Stimulated activated CD4-positive, alpha-beta T cell treated with anti-CD3 and anti-CD28 coated beads, Interleukin-4, amount 100 ng/mL, for 24 hours (primary cell): ENCODE results near the gene DNAJB8.

Experiments
- DNase-seq: peaks from one replicate; pipeline ENCODE4 v3.0.0-alpha.2; 2020

Gene DNAJB8

GRCh38 chr3:128493570-128494366 lies 27.1 kb upstream of the DNAJB8 start:
- no peak for DNase-seq

DNA sequence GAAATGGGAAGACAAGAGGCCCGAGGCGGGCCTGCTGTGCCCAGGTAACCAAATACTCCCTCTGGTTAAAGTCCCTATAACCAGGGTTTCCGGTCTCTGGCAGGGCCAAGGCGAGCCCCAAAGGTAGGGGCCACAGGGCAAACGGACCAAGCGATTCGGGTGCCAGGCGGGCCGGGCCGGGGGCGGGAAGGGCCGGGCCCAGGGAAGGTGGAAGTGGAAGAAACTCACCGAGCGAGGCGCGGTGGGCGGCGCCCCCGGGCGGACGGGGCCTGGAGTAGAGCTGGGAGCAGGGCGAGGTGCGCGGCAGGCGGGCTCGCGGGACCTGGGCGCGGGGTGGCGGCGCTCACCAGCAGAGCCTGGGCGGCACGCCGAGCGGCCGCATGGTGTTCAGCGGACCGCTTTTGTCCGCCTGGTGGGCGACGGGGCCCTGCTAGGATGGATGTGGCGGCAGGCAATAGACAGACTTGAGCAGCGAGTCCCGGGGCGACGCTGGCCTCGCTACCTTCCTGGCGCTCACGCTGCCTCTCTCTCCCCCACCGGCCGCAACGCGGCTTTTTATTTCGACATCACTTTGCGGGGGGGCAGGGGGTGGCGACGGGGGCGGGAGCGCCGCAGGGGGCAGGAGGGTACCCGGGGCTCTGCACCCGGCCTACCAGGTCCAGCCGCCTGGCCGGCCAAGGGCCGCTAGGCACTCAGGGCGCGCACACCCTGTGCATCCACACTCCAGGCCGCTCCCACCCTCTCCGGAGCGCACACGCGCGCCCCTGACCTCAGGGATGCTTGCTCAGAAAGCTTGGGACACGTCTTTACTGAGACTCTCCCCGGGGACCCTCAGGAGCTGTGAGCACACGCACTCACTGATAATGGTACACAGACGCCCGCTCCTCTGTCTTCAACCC lies 26.2 kb upstream of the DNAJB8 start, which contains the start of gene GATA2:
GATA2 (minus strand) TSS at position 531 of the 899 bp plus-strand sequence. CDS start 6,170 bp downstream, outside the sequence.
- no peak for DNase-seq

DNA sequence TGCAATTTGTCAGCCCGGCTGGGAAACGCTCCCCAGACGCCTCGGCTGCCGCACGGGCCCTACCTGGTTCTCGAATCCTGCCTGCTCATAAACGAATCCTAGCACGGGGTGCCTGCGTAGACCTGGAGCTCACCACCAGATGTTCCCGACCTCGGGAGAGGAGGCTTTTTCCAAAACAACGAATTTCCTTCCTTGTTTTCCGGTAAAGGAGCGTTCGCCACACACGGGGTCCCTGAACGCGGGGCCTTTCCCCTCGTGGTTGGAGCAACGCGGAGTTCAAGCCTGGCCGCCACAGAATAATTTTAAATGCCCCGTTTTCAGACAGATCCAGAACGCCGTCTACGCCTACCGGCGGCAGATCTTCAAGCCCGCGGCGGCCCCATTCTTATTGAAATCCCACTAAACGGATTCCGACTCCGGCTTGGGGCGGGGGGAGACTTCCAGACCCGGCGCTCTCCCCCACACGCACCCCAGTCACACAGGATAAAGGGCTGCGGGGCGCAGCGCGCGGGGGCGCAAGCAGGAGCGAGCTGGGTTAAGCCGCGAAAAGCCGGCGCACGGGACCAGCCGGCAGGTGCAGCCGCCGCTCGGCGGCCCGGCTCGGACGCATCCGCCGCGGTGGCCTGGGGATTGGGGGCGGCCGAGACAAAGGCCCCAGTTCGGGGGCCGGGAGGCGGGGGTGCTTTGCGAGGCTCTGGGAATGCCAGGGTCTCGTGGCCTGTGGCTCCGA lies 25.4 kb upstream of the DNAJB8 start:
- no peak for DNase-seq

DNA sequence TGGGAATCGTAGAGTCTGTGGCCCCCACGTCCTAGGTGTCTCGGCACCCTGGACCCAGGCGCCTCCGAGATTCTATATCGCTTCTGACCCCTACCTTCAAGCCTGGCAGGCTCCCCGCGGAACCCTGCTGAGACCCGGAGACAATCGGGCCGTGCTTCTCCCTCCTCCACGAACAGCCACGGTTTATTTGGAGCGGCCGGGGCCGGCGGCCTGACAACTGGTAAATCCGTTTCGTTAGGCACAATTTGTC lies 24.9 kb upstream of the DNAJB8 start:
- DNase-seq: no peak

DNA sequence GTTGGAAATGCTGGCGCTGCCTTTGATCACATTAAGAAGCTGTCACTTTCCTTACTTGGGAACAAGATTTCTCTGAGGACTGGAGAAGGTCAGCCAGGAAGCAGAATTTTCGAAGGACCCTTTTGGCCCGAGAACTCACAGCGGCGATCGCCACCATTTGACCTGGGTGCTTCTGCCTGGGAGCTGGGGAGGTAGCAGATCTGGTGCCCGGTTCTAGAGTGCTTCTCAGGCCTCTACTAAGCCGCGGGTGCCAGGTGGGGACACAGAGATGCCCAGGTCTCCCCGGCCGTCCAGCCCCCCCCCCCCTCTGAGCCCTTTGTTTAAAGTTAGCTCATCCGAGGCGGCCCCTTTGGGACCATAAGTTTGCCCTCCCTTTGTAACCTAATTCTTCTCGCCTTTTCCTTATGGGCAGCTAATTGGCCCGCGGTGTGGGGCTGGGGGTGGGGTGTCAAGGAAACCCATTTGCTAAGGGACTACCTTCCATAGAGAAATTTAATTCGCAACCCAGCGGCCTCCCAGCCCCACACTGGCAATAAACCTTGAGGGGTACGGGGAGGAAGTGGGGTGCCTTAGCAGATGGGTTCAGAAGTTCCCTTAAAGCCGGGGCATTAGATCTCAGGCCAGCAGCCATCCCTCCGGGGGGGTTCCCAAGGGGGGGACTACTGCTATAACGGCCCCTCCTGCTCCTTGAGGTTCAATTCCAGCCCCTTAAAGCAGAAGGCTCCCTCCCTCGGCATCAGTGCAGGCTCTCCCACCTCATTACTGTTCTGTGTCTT lies 24.4 kb upstream of the DNAJB8 start:
- no peak for DNase-seq

- DNase-seq: no peak
These were observed 23.9 kb upstream of the DNAJB8 start for GRCh38 chr3:128490650-128490914.

GRCh38 chr3:128489927-128490649 lies 23.4 kb upstream of the DNAJB8 start:
- DNase-seq: no peak

DNA sequence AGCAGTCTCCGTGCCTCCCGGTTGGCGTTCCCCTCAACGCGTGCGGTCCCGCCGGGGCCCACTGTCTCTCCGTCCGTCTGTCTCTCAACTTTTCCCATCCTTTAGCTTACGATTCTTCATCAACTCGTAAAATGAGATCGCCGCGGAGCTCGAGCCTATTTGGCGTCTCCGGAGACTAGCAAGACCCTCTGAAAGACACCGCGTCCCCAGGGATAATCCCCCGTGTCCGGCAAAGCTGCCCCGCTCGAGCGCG lies 22.9 kb upstream of the DNAJB8 start:
- DNase-seq: no peak

- no peak for DNase-seq
These were observed 22.4 kb upstream of the DNAJB8 start for GRCh38 chr3:128488991-128489673.

DNA sequence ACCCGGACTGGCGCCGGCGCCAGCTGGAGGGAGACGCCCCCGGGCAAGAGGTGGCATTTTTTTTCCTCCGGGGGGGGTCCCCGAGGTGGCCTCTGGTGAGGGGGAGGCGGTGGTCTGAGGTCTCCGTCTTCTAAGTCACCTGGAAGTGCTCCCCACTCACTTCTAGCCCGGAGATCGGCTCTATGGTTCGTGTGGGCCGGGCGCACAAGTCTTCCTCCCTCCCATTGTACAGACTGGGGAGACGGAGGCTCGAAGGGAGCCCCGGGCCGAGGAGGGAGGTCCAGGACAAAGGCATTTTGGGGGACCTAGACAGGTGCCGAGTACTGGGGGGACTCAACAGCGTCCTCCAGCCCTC lies 21.9 kb upstream of the DNAJB8 start:
- no peak for DNase-seq

DNA sequence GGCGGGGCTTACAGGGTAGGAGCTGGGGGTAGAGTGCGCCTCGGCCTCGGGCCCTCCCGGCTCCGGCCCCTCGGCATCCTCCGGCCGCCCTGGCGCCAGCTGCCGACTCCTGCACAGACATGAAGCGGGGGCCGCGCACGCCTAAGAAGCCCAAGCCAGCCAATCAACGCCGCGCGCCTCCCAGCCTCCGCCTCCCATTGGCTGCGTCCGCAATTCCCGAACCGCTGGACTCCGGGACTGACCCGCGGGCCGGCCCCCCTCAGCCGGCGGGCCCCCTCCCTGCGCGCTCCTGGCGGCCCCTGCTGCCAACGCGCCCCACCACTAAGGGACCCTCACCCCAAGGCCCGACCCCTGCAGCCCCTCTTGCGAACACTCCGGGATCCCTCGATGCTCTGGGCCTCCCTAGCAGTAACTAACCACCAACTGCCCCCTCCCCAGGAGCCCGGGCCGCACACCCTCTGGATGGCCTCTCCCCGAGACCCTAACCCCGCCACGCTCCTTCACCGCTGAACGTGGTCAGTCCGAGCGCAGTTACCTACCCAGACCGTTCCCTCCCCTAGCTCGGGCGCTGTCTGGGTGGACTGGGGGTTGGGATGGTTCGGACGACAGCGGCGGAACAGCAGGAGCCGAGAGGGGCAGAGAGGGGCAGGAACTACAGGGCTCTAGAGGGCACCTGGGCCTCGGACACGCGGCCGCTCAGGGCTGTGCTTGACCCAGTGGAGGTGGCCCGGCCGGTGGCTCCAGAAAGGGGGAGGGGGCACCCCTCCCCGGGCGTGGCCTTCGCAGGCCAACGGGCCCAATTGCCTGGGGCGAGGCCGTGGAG lies 21.3 kb upstream of the DNAJB8 start:
- DNase-seq: no peak

DNA sequence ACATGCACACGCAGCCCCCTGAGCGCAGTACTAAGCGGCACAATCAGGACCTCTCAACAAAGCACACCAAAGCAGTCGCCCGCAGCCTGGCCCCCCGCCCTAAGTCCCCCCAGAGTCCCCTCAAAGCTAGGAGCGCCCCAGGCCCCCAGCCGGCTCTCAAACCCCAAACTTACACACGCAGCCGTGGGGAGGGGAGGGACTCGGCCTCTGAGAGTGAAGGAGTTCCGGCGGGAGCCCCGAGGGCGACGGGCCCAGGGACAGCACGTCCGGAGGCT lies 20.8 kb upstream of the DNAJB8 start:
- no peak for DNase-seq

GRCh38 chr3:128486681-128487537 lies 20.2 kb upstream of the DNAJB8 start:
- no peak for DNase-seq

- DNase-seq: no peak
These were observed 19.5 kb upstream of the DNAJB8 start for GRCh38 chr3:128486205-128486628.

DNA sequence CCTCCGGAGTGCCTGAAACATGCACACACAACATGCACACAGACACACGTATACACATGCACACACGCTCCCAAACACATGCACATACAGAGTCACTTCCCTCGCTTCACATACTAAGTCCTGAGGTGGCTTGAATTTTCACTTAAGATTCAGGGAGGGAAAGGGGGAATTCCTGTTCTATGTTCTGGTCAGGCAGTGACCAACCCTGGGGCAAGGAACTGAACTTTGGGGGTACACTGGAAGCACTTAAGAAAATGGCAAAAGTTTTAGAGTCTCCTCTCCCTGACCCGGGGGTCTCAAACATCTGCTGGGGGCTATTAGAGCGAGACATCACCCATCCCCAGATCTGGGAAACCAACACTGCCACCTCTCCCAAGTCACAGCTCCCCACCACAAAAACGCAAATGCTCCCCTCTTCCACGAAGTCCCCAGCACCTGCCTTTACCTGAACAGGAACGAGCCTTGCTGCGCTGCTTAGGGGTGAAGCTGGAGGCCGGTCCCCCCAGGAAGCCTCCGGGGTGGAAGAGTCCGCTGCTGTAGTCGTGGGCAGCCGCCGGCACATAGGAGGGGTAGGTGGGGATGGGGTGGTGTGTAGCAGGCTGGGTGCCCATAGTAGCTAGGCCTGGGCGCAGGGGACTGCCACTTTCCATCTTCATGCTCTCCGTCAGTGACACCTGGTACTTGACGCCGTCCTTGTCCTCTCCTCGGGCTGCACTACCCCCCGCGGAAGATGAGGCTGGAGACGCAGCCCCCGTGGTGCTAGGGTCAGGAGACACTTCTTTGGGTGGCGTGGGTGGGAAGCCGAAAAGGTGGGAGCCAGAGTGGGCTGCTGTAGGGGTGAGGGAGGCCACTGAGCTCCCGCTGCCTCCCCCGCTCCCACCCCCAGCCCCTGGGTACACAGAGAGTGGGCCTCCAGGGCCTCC lies 18.9 kb upstream of the DNAJB8 start:
- no peak for DNase-seq

DNA sequence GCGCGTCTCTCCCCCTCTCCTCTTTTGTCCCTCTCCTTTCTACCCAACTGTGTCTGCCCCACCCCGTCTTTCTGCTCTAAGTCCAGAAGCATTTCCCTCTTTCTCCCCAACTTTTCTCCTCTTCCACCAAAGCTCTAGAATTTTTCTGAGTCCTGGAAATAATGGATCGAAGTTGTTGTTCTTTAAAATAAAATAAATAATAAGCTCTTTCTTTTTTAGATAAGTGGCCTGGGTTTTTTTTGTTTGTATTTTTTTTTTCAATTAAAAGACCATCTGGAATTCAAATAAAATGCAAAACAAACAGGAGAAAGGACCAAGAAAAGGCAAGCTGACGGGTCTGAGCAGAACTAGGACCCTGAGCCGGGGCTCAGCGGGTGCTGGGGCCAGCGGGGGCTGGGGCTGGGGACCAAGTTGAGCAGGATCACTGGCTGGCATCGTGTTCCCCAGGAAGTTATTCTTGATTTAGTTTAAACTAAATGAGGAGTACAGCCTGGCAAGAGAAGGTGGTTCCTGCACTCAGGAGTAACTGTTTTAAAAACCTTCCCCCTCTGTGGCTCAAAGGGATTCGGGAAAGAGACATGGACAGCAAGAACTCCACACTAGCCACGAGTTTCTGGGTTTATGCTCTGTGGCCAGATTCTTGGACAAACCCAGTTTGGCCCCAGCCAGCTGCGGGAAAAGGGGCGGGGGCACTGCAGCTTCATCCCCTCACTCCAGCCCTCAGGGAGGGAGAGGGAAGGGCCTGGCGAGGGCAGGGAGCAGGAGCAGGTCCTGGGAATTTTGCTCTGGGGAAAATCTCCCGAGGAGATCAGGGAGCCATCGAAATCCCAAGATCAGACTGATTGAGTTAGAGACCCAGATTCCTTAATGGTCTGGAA lies 18.0 kb upstream of the DNAJB8 start:
- no peak for DNase-seq

GRCh38 chr3:128483657-128484403 lies 17.1 kb upstream of the DNAJB8 start:
- no peak for DNase-seq
